ENCODE measurements around the gene GRN. TPM values are rescaled to one million over a fixed set of nuclear protein-coding genes. Genes with fewer than 3 reads are reported as not detected.
A peak's percentile ranks its signal among the peaks of the same experiment; 100 is the strongest.

Gene GRN
- total and polyA plus RNA-seq, 2 of the 13 experiments (the other 11 are each of a cell fraction or from before 2014, with no cell fraction given) = 86.6 to 143 TPM

DNA sequence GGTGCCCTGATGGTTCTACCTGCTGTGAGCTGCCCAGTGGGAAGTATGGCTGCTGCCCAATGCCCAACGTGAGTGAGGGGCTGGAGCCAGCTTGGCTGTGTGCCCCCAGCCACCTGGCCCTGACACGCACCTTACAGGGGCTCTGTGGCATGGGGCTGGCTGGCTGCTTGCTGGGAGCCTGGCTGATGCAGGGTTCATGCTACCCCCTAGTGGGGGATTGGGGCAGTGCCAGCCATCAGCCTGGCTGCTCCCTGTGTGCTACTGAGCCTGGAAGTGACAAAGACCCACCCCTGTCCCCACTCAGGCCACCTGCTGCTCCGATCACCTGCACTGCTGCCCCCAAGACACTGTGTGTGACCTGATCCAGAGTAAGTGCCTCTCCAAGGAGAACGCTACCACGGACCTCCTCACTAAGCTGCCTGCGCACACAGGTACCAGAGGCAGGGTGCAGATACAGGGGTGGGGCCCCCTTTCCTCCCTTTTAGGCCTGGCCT lies 5.7 kb downstream of the GRN start (continued):
- TF ChIP-seq, protein P1, sequence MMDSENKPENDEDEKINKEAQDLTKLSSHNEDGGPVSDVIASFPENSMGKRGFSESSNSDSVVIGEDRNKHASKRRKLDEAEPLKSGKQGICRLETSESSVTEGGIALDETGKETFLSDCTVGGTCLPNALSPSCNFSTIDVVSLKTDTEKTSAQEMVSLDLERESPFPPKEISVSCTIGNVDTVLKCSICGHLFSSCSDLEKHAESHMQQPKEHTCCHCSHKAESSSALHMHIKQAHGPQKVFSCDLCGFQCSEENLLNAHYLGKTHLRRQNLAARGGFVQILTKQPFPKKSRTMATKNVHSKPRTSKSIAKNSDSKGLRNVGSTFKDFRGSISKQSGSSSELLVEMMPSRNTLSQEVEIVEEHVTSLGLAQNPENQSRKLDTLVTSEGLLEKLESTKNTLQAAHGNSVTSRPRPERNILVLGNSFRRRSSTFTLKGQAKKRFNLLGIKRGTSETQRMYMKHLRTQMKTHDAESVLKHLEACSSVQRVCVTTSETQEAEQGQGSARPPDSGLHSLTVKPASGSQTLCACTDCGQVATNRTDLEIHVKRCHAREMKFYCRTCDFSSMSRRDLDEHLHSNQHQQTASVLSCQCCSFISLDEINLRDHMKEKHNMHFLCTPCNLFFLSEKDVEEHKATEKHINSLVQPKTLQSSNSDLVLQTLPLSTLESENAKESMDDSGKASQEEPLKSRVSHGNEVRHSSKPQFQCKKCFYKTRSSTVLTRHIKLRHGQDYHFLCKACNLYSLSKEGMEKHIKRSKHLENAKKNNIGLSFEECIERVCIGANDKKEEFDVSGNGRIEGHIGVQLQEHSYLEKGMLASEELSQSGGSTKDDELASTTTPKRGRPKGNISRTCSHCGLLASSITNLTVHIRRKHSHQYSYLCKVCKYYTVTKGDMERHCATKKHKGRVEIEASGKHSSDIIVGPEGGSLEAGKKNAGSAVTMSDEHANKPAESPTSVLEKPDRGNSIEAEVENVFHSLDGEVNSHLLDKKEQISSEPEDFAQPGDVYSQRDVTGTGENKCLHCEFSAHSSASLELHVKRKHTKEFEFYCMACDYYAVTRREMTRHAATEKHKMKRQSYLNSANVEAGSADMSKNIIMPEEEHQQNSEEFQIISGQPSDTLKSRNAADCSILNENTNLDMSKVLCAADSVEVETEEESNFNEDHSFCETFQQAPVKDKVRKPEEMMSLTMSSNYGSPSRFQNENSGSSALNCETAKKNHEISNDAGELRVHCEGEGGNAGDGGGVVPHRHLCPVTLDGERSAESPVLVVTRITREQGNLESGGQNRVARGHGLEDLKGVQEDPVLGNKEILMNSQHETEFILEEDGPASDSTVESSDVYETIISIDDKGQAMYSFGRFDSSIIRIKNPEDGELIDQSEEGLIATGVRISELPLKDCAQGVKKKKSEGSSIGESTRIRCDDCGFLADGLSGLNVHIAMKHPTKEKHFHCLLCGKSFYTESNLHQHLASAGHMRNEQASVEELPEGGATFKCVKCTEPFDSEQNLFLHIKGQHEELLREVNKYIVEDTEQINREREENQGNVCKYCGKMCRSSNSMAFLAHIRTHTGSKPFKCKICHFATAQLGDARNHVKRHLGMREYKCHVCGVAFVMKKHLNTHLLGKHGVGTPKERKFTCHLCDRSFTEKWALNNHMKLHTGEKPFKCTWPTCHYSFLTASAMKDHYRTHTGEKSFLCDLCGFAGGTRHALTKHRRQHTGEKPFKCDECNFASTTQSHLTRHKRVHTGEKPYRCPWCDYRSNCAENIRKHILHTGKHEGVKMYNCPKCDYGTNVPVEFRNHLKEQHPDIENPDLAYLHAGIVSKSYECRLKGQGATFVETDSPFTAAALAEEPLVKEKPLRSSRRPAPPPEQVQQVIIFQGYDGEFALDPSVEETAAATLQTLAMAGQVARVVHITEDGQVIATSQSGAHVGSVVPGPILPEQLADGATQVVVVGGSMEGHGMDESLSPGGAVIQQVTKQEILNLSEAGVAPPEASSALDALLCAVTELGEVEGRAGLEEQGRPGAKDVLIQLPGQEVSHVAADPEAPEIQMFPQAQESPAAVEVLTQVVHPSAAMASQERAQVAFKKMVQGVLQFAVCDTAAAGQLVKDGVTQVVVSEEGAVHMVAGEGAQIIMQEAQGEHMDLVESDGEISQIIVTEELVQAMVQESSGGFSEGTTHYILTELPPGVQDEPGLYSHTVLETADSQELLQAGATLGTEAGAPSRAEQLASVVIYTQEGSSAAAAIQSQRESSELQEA (CRISPR knock-in tag; IDR thresholded peaks at IDR 0.05; ENCODE audit: not compliant biosample characterization) = no peak
- TF ChIP-seq ZNF891 (CRISPR knock-in tag; IDR thresholded peaks at IDR 0.05) (no peak), EED (CRISPR knock-in tag; IDR thresholded peaks at IDR 0.05) (no peak), TRIM24 (CRISPR knock-in tag; IDR thresholded peaks at IDR 0.05) (no peak), NR2C2 (CRISPR knock-in tag; IDR thresholded peaks at IDR 0.05; ENCODE audit: borderline replicate concordance) (no peak), SNAPC2 (CRISPR knock-in tag; IDR thresholded peaks at IDR 0.05) (no peak), NFIC (IDR thresholded peaks at IDR 0.05; ENCODE audit: low read length) (no peak), ZNF570 (CRISPR knock-in tag; IDR thresholded peaks at IDR 0.05; ENCODE audit: borderline replicate concordance) (no peak), ZNF446 (CRISPR knock-in tag; IDR thresholded peaks at IDR 0.05) (no peak), TGIF2 (CRISPR knock-in tag; IDR thresholded peaks at IDR 0.05) (no peak), STAT5B (CRISPR knock-in tag; IDR thresholded peaks at IDR 0.05) (no peak), RXRA (CRISPR knock-in tag; IDR thresholded peaks at IDR 0.05) (0 out of 2 replicates have a peak, but pooled peaks have one; percentile 35), MTA3 (CRISPR knock-in tag; IDR thresholded peaks at IDR 0.05) (no peak), ONECUT2 (CRISPR knock-in tag; IDR thresholded peaks at IDR 0.05) (no peak), TOE1 (CRISPR knock-in tag; IDR thresholded peaks at IDR 0.05) (no peak)
- TF ChIP-seq, protein P2, sequence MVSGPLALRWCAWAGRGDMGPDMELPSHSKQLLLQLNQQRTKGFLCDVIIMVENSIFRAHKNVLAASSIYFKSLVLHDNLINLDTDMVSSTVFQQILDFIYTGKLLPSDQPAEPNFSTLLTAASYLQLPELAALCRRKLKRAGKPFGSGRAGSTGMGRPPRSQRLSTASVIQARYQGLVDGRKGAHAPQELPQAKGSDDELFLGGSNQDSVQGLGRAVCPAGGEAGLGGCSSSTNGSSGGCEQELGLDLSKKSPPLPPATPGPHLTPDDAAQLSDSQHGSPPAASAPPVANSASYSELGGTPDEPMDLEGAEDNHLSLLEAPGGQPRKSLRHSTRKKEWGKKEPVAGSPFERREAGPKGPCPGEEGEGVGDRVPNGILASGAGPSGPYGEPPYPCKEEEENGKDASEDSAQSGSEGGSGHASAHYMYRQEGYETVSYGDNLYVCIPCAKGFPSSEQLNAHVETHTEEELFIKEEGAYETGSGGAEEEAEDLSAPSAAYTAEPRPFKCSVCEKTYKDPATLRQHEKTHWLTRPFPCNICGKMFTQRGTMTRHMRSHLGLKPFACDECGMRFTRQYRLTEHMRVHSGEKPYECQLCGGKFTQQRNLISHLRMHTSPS (CRISPR knock-in tag; IDR thresholded peaks at IDR 0.05; ENCODE audit: low read depth) = no peak
- TF ChIP-seq, protein P3, sequence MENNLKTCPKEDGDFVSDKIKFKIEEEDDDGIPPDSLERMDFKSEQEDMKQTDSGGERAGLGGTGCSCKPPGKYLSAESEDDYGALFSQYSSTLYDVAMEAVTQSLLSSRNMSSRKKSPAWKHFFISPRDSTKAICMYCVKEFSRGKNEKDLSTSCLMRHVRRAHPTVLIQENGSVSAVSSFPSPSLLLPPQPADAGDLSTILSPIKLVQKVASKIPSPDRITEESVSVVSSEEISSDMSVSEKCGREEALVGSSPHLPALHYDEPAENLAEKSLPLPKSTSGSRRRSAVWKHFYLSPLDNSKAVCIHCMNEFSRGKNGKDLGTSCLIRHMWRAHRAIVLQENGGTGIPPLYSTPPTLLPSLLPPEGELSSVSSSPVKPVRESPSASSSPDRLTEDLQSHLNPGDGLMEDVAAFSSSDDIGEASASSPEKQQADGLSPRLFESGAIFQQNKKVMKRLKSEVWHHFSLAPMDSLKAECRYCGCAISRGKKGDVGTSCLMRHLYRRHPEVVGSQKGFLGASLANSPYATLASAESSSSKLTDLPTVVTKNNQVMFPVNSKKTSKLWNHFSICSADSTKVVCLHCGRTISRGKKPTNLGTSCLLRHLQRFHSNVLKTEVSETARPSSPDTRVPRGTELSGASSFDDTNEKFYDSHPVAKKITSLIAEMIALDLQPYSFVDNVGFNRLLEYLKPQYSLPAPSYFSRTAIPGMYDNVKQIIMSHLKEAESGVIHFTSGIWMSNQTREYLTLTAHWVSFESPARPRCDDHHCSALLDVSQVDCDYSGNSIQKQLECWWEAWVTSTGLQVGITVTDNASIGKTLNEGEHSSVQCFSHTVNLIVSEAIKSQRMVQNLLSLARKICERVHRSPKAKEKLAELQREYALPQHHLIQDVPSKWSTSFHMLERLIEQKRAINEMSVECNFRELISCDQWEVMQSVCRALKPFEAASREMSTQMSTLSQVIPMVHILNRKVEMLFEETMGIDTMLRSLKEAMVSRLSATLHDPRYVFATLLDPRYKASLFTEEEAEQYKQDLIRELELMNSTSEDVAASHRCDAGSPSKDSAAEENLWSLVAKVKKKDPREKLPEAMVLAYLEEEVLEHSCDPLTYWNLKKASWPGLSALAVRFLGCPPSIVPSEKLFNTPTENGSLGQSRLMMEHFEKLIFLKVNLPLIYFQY (CRISPR knock-in tag; IDR thresholded peaks at IDR 0.05; ENCODE audit: borderline replicate concordance) = no peak
